Measurements from ENCODE around the gene DLX3. TPM values are rescaled to one million over a fixed set of nuclear protein-coding genes. Genes with fewer than 3 reads are reported as not detected.

The DLX3 gene
- 0.04 and 0.87 TPM in 2 replicates for total RNA-seq (ENCODE audit: low replicate concordance)

GRCh38 chr17:49995055-49995738 is at the start of gene DLX3:
Gene DLX3, minus strand, starts transcription at chr17:49995224. Its CDS starts 226 bp downstream, at chr17:49994998.
- Histone ChIP-seq H3K79me2 (ENCODE audit: low read depth) (no peaks in the 10 kb centered on the region), H3F3A (ENCODE audit: low read depth) (peaks cover 38% of the 10 kb centered on the region), H3K4me3 (peak within 1 kb of the TSS; percentile 56), H3K9ac (no peak within 1 kb of the TSS), H3K27me3 (peaks cover 92% of the 10 kb centered on the region), H2AFZ (replicated peaks) (no peak within 1 kb of the TSS), H3K9me3 (ENCODE audit: low read depth) (no peaks in the 10 kb centered on the region), H3K4me2 (peak within 1 kb of the TSS; percentile 93), H3K36me3 (no peaks in the 10 kb centered on the region), H3K4me1 (peaks cover 14% of the 10 kb centered on the region), H3K27ac (no peak within 1 kb of the TSS), H4K20me1 (ENCODE audit: low read depth) (no peaks in the 10 kb centered on the region)
- DNase-seq (ENCODE audit: low spot score): peak; percentile 95
- Mint-ChIP-seq H3K4me3 (peak within 1 kb of the TSS; percentile 83), H3K9me3 (no peaks in the 10 kb centered on the region), H3K27me3 (ENCODE audit: insufficient read depth, low read depth) (peaks cover 56% of the 10 kb centered on the region), H3K36me3 (no peaks in the 10 kb centered on the region), H3K4me1 (peaks cover 26% of the 10 kb centered on the region), H3K27ac (peak within 1 kb of the TSS; percentile 16)
- TF ChIP-seq CTCF (IDR thresholded peaks at IDR 0.05) (no peak), EZH2phosphoT487 (IDR thresholded peaks at IDR 0.05) (no peak), EZH2 (IDR thresholded peaks at IDR 0.05) (no peak)

- H3F3A ChIP-seq (ENCODE audit: low read depth): no peaks in the 10 kb centered on the region
- no peaks in the 10 kb centered on the region for H3K9me3 ChIP-seq (ENCODE audit: low read depth)
- H3K9me3 Mint-ChIP-seq: peaks cover 2% of the 10 kb centered on the region
- H3K4me3 ChIP-seq: no peak overlapping the region
- no peak overlapping the region for H3K4me2 ChIP-seq
- no peak overlapping the region for H3K27ac ChIP-seq
- peaks cover 6% of the 10 kb centered on the region for H3K27me3 Mint-ChIP-seq (ENCODE audit: insufficient read depth, low read depth)
- H3K79me2 ChIP-seq (ENCODE audit: low read depth): no peaks in the 10 kb centered on the region
- no peak overlapping the region for H2AFZ ChIP-seq (replicated peaks)
- H3K36me3 ChIP-seq: no peaks in the 10 kb centered on the region
- no peaks in the 10 kb centered on the region for H3K27me3 ChIP-seq
- H3K27ac Mint-ChIP-seq: no peak overlapping the region
- no peak for DNase-seq (ENCODE audit: low spot score)
- H4K20me1 ChIP-seq (ENCODE audit: low read depth): no peaks in the 10 kb centered on the region
- TF ChIP-seq CTCF (IDR thresholded peaks at IDR 0.05) (no peak), EZH2 (IDR thresholded peaks at IDR 0.05) (no peak), EZH2phosphoT487 (IDR thresholded peaks at IDR 0.05) (no peak)
- H3K9ac ChIP-seq: no peak overlapping the region
- peaks cover 20% of the 10 kb centered on the region for H3K4me1 Mint-ChIP-seq
- H3K4me1 ChIP-seq: peaks cover 5% of the 10 kb centered on the region
- peaks cover 2% of the 10 kb centered on the region for H3K36me3 Mint-ChIP-seq
- no peak overlapping the region for H3K4me3 Mint-ChIP-seq
Measured at GRCh38 chr17:50044483-50044882, 49.5 kb upstream of the DLX3 start.

- Histone ChIP-seq H3K9ac (no peak overlapping the region), H3K9me3 (ENCODE audit: low read depth) (no peaks in the 10 kb centered on the region), H3K4me3 (no peak overlapping the region), H3K79me2 (ENCODE audit: low read depth) (no peaks in the 10 kb centered on the region), H2AFZ (replicated peaks) (no peak overlapping the region), H3K27me3 (no peaks in the 10 kb centered on the region), H3K4me2 (no peak overlapping the region), H3K36me3 (no peaks in the 10 kb centered on the region), H3K4me1 (peaks cover 5% of the 10 kb centered on the region), H3K27ac (no peak overlapping the region), H3F3A (ENCODE audit: low read depth) (no peaks in the 10 kb centered on the region), H4K20me1 (ENCODE audit: low read depth) (no peaks in the 10 kb centered on the region)
- Mint-ChIP-seq H3K36me3 (peaks cover 2% of the 10 kb centered on the region), H3K27ac (no peak overlapping the region), H3K4me1 (peaks cover 12% of the 10 kb centered on the region), H3K9me3 (peaks cover 2% of the 10 kb centered on the region), H3K27me3 (ENCODE audit: insufficient read depth, low read depth) (no peaks in the 10 kb centered on the region), H3K4me3 (no peak overlapping the region)
- TF ChIP-seq EZH2 (IDR thresholded peaks at IDR 0.05) (no peak), EZH2phosphoT487 (IDR thresholded peaks at IDR 0.05) (no peak), CTCF (IDR thresholded peaks at IDR 0.05) (no peak)
- no peak for DNase-seq (ENCODE audit: low spot score)
Measured at GRCh38 chr17:50043290-50044148, 48.5 kb upstream of the DLX3 start.

All from neural progenitor cell (in vitro differentiated cells).